Suprapubic skin (tissue), 4 donors: ENCODE measurements around the gene MYRFL. TPM values are rescaled to one million over a fixed set of nuclear protein-coding genes. Genes with fewer than 3 reads are reported as not detected.
A peak's percentile ranks its signal among the peaks of the same experiment; 100 is the strongest.

Experiments used
- DNase-seq, 2 donors: peaks; one replicate each; pipeline ENCODE4 v3.0.0-alpha.2; 2019; ENCODE audit warnings: low spot score in 2 of 2
- H3K27ac ChIP-seq: fragments of 200-600 bp; sonication (generic); one replicate; pipeline ENCODE4 v1.5.1; 2019
- H3K27me3 ChIP-seq: fragments of 200-600 bp; sonication (generic); one replicate; pipeline ENCODE4 v1.5.1; 2019
- H3K36me3 ChIP-seq: fragments of 200-600 bp; sonication (generic); one replicate; pipeline ENCODE4 v1.5.1; 2019
- H3K4me1 ChIP-seq: fragments of 200-600 bp; sonication (generic); one replicate; pipeline ENCODE4 v1.5.1; 2019
- H3K4me3 ChIP-seq: fragments of 200-600 bp; sonication (generic); one replicate; pipeline ENCODE4 v1.5.1; 2019; ENCODE audit warnings: mild to moderate bottlenecking
- H3K9me3 ChIP-seq: fragments of 200-600 bp; sonication (generic); one replicate; pipeline ENCODE4 v1.5.1; 2019
- CTCF ChIP-seq, 2 donors: fragments of 200-600 bp in 1 of 2; fragments of 450-650 bp in 1 of 2; sonication (generic) in 1 of 2; IDR thresholded peaks; one replicate each; pipeline ENCODE4 v1.5.1; 2016 to 2019; ENCODE audit warnings: antibody characterized with exemption in 2 of 2, mild to moderate bottlenecking in 1 of 2, moderate library complexity in 1 of 2
- EP300 ChIP-seq: sonication (generic); formaldehyde crosslinking; IDR thresholded peaks from one replicate; pipeline ENCODE4 v1.6.1; 2017; ENCODE audit warnings: antibody characterized with exemption
- POLR2A ChIP-seq, 2 donors: fragments of 450-650 bp; IDR thresholded peaks; one replicate each; pipeline ENCODE4 v1.6.1; 2017; ENCODE audit warnings: antibody characterized with exemption in 2 of 2, mild to moderate bottlenecking in 2 of 2, moderate library complexity in 2 of 2
- POLR2AphosphoS5 ChIP-seq, 3 donors: sonication (generic); formaldehyde crosslinking; IDR thresholded peaks; one replicate each; pipeline ENCODE4 v1.6.1; 2017; ENCODE audit warnings: antibody characterized with exemption in 3 of 3
- WGBS: methylation state at CpG from one replicate; pipeline ENCODE4 v1.1.5; 2018; 5-methylcytosine and 5-hydroxymethylcytosine counted together
- total RNA-seq, 4 donors: library from RNA; depleted of rRNA; stranded (reverse); fragments of >200 nt; gene quantifications; one replicate each; pipeline ENCODE4 v1.1.0, GENCODE V29; 2016

The MYRFL gene
- total RNA-seq, 4 donors from 2014 or later = 1.2 to 3.2 TPM; not detected in 2

- DNase-seq = no peak
- 65% methylated on average over 6 of the region's 6 CpGs for WGBS
- no peak overlapping the region for H3K4me3 ChIP-seq
Observed at GRCh38 chr12:69978020-69978419, 153.0 kb downstream of the MYRFL start.

GRCh38 chr12:69981881-69982475 is 157.0 kb downstream of the MYRFL start:
- Histone ChIP-seq H3K27me3 (no peaks in the 10 kb centered on the region), H3K4me3 (no peak overlapping the region), H3K4me1 (peaks cover 20% of the 10 kb centered on the region), H3K9me3 (no peaks in the 10 kb centered on the region), H3K27ac (no peak overlapping the region), H3K36me3 (no peaks in the 10 kb centered on the region)
- no peak for TF ChIP-seq POLR2A (IDR thresholded peaks at IDR 0.05)
- no peak for TF ChIP-seq POLR2AphosphoS5 (IDR thresholded peaks at IDR 0.05)
- no peak for TF ChIP-seq EP300
- no peak for TF ChIP-seq CTCF (IDR thresholded peaks at IDR 0.05)
- DNase-seq = no peak
- 48% methylated on average over 5 of the region's 5 CpGs for WGBS

More at GRCh38 chr12:69978020-69978419, 153.0 kb downstream of the MYRFL start:
- TF ChIP-seq POLR2AphosphoS5 (IDR thresholded peaks at IDR 0.05) = no peak
- no peak for TF ChIP-seq EP300
- TF ChIP-seq POLR2A (IDR thresholded peaks at IDR 0.05) = no peak
- no peak for TF ChIP-seq CTCF (IDR thresholded peaks at IDR 0.05)
- no peaks in the 10 kb centered on the region for H3K27me3 ChIP-seq
- H3K27ac ChIP-seq = no peak overlapping the region
- H3K9me3 ChIP-seq = no peaks in the 10 kb centered on the region
- H3K4me1 ChIP-seq = peaks cover 18% of the 10 kb centered on the region
- no peaks in the 10 kb centered on the region for H3K36me3 ChIP-seq

- H3K9me3 ChIP-seq = no peaks in the 10 kb centered on the region
- no peak overlapping the region for H3K27ac ChIP-seq
- no peak for TF ChIP-seq CTCF (IDR thresholded peaks at IDR 0.05)
- TF ChIP-seq EP300 = no peak
- no peak for TF ChIP-seq POLR2AphosphoS5 (IDR thresholded peaks at IDR 0.05)
- TF ChIP-seq POLR2A (IDR thresholded peaks at IDR 0.05) = no peak
- no peak for DNase-seq
- H3K27me3 ChIP-seq = no peaks in the 10 kb centered on the region
- WGBS = 89% methylated on average over 7 of the region's 7 CpGs
- no peaks in the 10 kb centered on the region for H3K36me3 ChIP-seq
- H3K4me1 ChIP-seq = peaks cover 41% of the 10 kb centered on the region
- no peak overlapping the region for H3K4me3 ChIP-seq
Observed at GRCh38 chr12:69984241-69984640, 159.2 kb downstream of the MYRFL start.

GRCh38 chr12:69985656-69986055 is 160.6 kb downstream of the MYRFL start:
- Histone ChIP-seq H3K36me3 (no peaks in the 10 kb centered on the region), H3K4me1 (peaks cover 45% of the 10 kb centered on the region), H3K9me3 (no peaks in the 10 kb centered on the region), H3K27me3 (no peaks in the 10 kb centered on the region), H3K27ac (no peak overlapping the region), H3K4me3 (no peak overlapping the region)
- 85% methylated on average over 1 of the region's 4 CpGs for WGBS
- TF ChIP-seq CTCF (IDR thresholded peaks at IDR 0.05) (peak in 1 of 2 donors; percentile 17), POLR2AphosphoS5 (IDR thresholded peaks at IDR 0.05) (no peak)
- no peak for DNase-seq

- no peak for DNase-seq
- H3K4me1 ChIP-seq = peaks cover 45% of the 10 kb centered on the region
- H3K36me3 ChIP-seq = no peaks in the 10 kb centered on the region
- H3K4me3 ChIP-seq = no peak overlapping the region
- WGBS = 90% methylated on average over 3 of the region's 3 CpGs
- H3K9me3 ChIP-seq = no peaks in the 10 kb centered on the region
- no peak for TF ChIP-seq CTCF (IDR thresholded peaks at IDR 0.05)
- no peak for TF ChIP-seq POLR2AphosphoS5 (IDR thresholded peaks at IDR 0.05)
- no peak for TF ChIP-seq POLR2A (IDR thresholded peaks at IDR 0.05)
- no peak for TF ChIP-seq EP300
- no peaks in the 10 kb centered on the region for H3K27me3 ChIP-seq
- H3K27ac ChIP-seq = no peak overlapping the region
Observed at GRCh38 chr12:69986114-69986513, 161.1 kb downstream of the MYRFL start.
